Psoas muscle (tissue), 8 donors: ENCODE results near the gene DPT. TPM values are rescaled to one million over a fixed set of nuclear protein-coding genes. Genes with fewer than 3 reads are reported as not detected.

Experiments used
- ATAC-seq, 4 donors: fragments of 200-7000 bp; cut with Tn5 transposase; one replicate each; pipeline ENCODE4 v1.9.1; 2020; ENCODE audit warnings: moderate library complexity in 3 of 4, mild to moderate bottlenecking in 2 of 4
- DNase-seq, 2 donors: peaks; one replicate each; pipeline ENCODE4 v3.0.0-alpha.2; 2020
- H3K27ac ChIP-seq: fragments of 200-600 bp; one replicate; pipeline ENCODE4 v1.8.0; 2022
- H3K27me3 ChIP-seq, 3 donors: fragments of 200-600 bp in 1 of 3; one replicate each; pipeline versions ENCODE4 v1.6.1 to v1.8.0; 2013 to 2022; ENCODE audit warnings: low read length in 2 of 3, mild to moderate bottlenecking in 2 of 3, moderate library complexity in 1 of 3; ENCODE audit not compliant: insufficient read depth in 3 of 3
- H3K36me3 ChIP-seq, 2 donors: fragments of 200-600 bp in 1 of 2; one replicate each; pipeline versions ENCODE4 v1.6.1 to v1.8.0; 2013 to 2022; ENCODE audit warnings: low read depth in 1 of 2, mild to moderate bottlenecking in 1 of 2, moderate library complexity in 1 of 2; ENCODE audit not compliant: insufficient read depth in 1 of 2
- H3K4me1 ChIP-seq: fragments of 200-600 bp; one replicate; pipeline ENCODE4 v1.8.0; 2022
- H3K4me3 ChIP-seq: fragments of 200-600 bp; one replicate; pipeline ENCODE4 v1.8.0; 2022; ENCODE audit warnings: mild to moderate bottlenecking
- H3K9me3 ChIP-seq: fragments of 200-600 bp; one replicate; pipeline ENCODE4 v1.8.0; 2022
- CTCF ChIP-seq: fragments of 200-600 bp; IDR thresholded peaks from one replicate; pipeline ENCODE4 v1.8.0; 2022; ENCODE audit warnings: antibody characterized with exemption
- WGBS, 3 donors: extraction: QIAGEN DNeasy Blood & Tissue Kit; methylation state at CpG; one replicate each; pipeline versions ENCODE4 v1.1.6 to v1.1.7; 2013; 5-methylcytosine and 5-hydroxymethylcytosine counted together
- intact Hi-C, 2 donors: fragments of 100-400 bp; cut with DNase I; formaldehyde crosslinking; loops; one replicate each; pipeline versions ENCODE4 v1.11.0 to v1.14.2; 2022
- long read RNA-seq, 2 donors: library from polyadenylated mRNA; unstranded; transcript quantifications; one replicate each; pipeline ENCODE4 v2.0.0, GENCODE V29; 2021
- polyA plus RNA-seq, 3 donors: library from polyadenylated mRNA; stranded (reverse); fragments of 200-250 nt; gene quantifications; one replicate each; pipeline ENCODE4 v1.2.3, GENCODE V29; 2013
- total RNA-seq, 4 donors: library from RNA; stranded (reverse); fragmentation: NEBNext Ultra II Directional in 2 of 4; extraction: Animal tissue kit (Norgen Biotek cat#: 25700) in 2 of 4; gene quantifications; one replicate each; pipeline versions ENCODE4 v1.2.1 to v1.2.4, GENCODE V29; 2021 to 2023
- donor health status: healthy with polysubstance abuse.
- donor health status: DM: no; HTN: no; CAD: no; lungs with moderate emphysema.
- donor health status: Bipolar disorder and iron deficiency.
- donor health status: healthy.
- donor health status: DM: yes; HTN: yes; CAD: no.
- donor health status: DM: no; HTN: no; CAD: no.
- donor health status: DM: no; HTN: no; CAD: no.
- donor health status: DM: yes; HTN: yes; CAD: no.

Gene DPT
- 10 to 100 TPM in 2 of 4 donors, 1 to 10 TPM in 2; 8.5 to 39.4 (median 10.8) TPM for total RNA-seq
- 10 to 100 TPM in 1 of 3 donors, 1 to 10 TPM in 2; 8.5 to 15.8 (median 8.5) TPM for polyA plus RNA-seq
- long read RNA-seq, donor 1, transcript DPT-201 (4 exons, 1,786 nt), result major isoform, 14 of 14 reads
- long read RNA-seq, donor 1, partial matches to known transcripts, result 0 of 14 reads
- long read RNA-seq, donor 1, other reads (novel, unspliced or antisense), result 0 of 14 reads
- long read RNA-seq, donor 2, transcript DPT-201 (4 exons, 1,786 nt), result major isoform, 32 of 32 reads
- long read RNA-seq, donor 2, partial matches to known transcripts, result 0 of 32 reads
- long read RNA-seq, donor 2, other reads (novel, unspliced or antisense), result 0 of 32 reads

- H3K4me1 ChIP-seq, result peaks cover 9% of the 10 kb centered on the region
- H3K36me3 ChIP-seq, result no peaks in the 10 kb centered on the region
- H3K9me3 ChIP-seq, result no peaks in the 10 kb centered on the region
- DNase-seq, result peak; percentile 47 to 63
- H3K4me3 ChIP-seq, result peak within 1 kb of the TSS; percentile 40
- intact Hi-C loops, result loop anchor here in 1 of 2 donors (5.0 kb wide), 1 partner anchor 164 kb away; no protein-coding TSS in a partner anchor
- H3K27me3 ChIP-seq, result no peaks in the 10 kb centered on the region
- peak; percentile 21 to 74 (median 57) for ATAC-seq
- peak within 1 kb of the TSS; percentile 33 for H3K27ac ChIP-seq
- TF ChIP-seq CTCF, result no peak
- 58 to 70% (median 65%) methylated on average over 14 of the region's 14 CpGs for WGBS, 3 donors
These were observed at the start of gene DPT for GRCh38 chr1:168728473-168729404. TSS of gene DPT (minus strand) at chr1:168729206. CDS start at chr1:168729174, 32 bp downstream.

- 83 to 91% (median 89%) methylated on average over 3 of the region's 3 CpGs for WGBS, 3 donors
- intact Hi-C loops, result no loop called here
- DNase-seq (no peak), ATAC-seq (no peak)
- Histone ChIP-seq H3K4me1 (peaks cover 7% of the 10 kb centered on the region), H3K27me3 (no peaks in the 10 kb centered on the region), H3K4me3 (no peak overlapping the region), H3K27ac (no peak overlapping the region), H3K36me3 (no peaks in the 10 kb centered on the region), H3K9me3 (no peaks in the 10 kb centered on the region)
- TF ChIP-seq CTCF, result no peak
These were observed 46.4 kb upstream of the DPT start for GRCh38 chr1:168775366-168775765.

- DNase-seq (peak; percentile 68 to 80), ATAC-seq (peak; percentile 87 to 97 (median 95))
- 22 to 29% (median 24%) methylated on average over 1 of the region's 1 CpG for WGBS, 3 donors
- Histone ChIP-seq H3K27me3 (no peaks in the 10 kb centered on the region), H3K36me3 (no peaks in the 10 kb centered on the region), H3K4me1 (peaks cover 7% of the 10 kb centered on the region), H3K27ac (peak overlapping the region; percentile 32), H3K9me3 (no peaks in the 10 kb centered on the region), H3K4me3 (no peak overlapping the region)
- intact Hi-C loops, result no loop called here
- no peak for TF ChIP-seq CTCF
These were observed 45.2 kb upstream of the DPT start for GRCh38 chr1:168774241-168774640.

GRCh38 chr1:168772428-168773060 is 43.5 kb upstream of the DPT start:
- ATAC-seq, result no peak
- peaks cover 12% of the 10 kb centered on the region for H3K4me1 ChIP-seq
- intact Hi-C loops, result no loop called here
- no peaks in the 10 kb centered on the region for H3K36me3 ChIP-seq
- H3K27me3 ChIP-seq, result no peaks in the 10 kb centered on the region
- H3K4me3 ChIP-seq, result no peak overlapping the region
- DNase-seq, result no peak
- no peaks in the 10 kb centered on the region for H3K9me3 ChIP-seq
- WGBS, 3 donors, result 59 to 73% (median 68%) methylated on average over 2 of the region's 2 CpGs
- TF ChIP-seq CTCF, result no peak
- no peak overlapping the region for H3K27ac ChIP-seq
